GM18867 (cell line): ENCODE measurements around the gene AKIP1.
"Not testable (repeated sequence)": the region's sequence is repeated elsewhere in the genome, so short reads cannot be mapped to it uniquely, and the experiment has no call there.

Source experiments
- ATAC-seq: cut with Tn5 transposase; IDR thresholded peaks from one replicate; pipeline ENCODE4 v1.9.1; 2021; ENCODE audit warnings: mild to moderate bottlenecking, moderate library complexity; ENCODE audit not compliant: unreplicated experiment

The AKIP1 gene, protein sequence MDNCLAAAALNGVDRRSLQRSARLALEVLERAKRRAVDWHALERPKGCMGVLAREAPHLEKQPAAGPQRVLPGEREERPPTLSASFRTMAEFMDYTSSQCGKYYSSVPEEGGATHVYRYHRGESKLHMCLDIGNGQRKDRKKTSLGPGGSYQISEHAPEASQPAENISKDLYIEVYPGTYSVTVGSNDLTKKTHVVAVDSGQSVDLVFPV

DNA sequence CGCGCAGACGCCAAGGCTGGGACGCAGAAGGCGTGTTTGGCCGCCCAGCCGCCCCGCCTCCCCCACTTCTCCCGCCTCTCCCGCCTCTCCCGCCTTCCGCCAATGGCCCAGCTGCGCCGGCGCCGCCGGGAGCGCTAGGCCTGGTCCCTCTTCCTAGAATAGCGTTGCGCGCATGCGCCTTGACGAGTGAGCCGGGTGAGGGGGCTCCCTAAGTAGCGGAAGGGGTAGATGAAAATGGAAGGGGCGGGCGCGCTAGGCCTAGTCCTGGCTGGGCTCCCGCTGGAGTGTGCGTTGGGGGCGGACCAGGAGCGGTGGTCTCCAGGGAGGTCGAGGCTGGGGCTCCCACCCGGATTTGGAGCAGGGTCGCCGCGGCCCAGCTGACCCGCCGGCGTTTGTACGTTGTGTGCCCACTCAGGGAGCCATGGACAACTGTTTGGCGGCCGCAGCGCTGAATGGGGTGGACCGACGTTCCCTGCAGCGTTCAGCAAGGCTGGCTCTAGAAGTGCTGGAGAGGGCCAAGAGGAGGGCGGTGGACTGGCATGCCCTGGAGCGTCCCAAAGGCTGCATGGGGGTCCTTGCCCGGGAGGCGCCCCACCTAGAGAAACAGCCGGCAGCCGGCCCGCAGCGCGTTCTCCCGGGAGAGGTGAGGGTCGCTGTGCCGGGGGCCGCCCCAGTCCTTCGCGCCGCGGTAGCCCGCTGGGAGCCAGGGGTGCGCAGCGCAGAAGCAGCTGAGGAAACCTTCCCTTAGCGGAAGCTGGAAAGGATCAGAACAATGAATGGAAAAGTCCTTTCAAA is at the start of gene AKIP1:
AKIP1 (plus strand) TSS at position 161 of the 795 bp plus-strand sequence; CDS start at position 422, 261 bp downstream.
- peak; percentile 71 for ATAC-seq

DNA sequence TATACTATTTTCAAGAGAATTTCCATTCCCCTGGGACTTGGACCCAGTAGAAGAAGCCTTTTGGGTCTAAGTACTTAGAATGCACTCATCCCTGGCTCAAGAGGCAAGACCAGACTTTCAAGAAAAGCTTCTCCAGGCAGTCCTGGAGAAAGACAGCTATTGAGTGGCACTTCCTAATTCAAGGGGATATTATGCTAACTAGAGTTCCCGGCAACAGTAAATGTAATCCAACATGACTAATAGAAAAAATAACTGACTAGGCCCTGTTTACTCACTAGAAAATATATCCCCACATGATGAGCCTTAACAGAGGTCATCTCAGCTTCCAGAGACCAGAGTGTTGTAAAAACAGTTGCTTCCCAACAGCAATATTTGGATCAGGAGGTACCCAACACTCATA is 47.2 kb upstream of the AKIP1 start:
- ATAC-seq = no peak

DNA sequence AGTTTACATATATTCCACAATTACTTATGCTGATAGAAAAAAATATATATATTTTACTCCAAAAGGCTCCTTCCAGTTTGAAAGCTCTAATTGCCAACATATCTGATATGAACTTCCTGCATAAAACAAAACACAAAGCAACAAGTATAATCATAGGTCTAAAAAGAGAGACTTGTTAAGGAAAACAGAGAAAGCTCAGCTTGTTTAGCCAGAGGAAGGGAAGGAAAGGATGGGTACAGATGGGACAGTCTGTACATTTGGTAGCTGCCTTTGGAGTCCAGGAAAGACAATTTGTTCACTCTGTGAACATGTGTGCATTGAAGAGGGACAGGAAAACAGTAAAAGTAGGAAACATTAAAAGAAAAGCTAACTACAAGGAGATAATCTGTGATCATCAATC is 45.7 kb upstream of the AKIP1 start:
- no peak for ATAC-seq

DNA sequence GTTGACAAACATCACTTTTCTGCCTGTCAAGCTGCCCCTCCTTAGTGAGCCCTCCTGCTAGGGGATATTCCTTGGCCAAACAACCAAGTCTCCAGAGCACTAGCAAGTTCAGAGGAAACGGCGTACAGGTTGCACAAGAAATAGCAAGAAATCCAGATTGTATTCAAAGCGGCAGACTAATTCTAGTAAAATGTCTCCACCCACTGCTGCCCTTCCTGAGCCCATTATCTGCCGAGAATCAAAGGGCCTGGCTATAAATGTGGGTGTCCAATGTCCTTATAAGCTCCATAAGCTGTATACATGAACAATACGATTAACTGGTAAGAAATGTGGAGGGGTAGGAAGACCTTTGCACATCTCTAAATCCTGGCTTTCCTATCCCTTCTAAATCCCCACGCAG is 44.0 kb upstream of the AKIP1 start:
- no peak for ATAC-seq

DNA sequence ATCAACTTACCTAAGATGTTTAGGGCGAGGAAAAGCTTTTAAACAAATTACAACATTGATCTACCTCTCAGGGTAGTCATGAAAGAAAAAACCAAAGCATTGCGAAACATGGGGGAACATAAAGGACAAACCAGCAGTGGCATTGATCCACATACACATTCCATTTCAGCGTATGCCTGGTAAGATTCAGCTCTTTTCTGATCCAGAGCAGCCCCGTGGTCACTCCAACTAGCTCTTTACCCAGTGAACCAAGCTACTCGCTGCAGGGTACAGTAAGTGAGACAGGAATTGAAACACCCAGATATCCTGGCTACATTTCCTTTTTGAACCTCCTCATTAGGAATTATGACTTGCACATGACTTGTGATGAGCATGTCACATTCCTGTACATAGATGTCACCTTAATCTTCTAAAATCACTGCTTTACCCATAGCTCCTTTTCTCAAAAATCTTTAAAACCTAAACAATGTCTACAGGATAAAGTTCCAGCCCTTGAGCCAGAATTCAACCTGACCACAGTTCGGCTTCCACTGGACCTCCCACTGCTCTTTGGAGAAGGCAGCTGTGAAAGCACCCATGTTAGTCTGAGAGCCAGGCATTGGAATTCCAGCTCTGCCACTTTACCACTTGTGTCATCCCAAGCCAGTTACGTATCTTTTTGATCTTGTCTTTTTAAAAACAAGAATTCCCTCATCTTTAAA is 42.9 kb upstream of the AKIP1 start:
- no peak for ATAC-seq

DNA sequence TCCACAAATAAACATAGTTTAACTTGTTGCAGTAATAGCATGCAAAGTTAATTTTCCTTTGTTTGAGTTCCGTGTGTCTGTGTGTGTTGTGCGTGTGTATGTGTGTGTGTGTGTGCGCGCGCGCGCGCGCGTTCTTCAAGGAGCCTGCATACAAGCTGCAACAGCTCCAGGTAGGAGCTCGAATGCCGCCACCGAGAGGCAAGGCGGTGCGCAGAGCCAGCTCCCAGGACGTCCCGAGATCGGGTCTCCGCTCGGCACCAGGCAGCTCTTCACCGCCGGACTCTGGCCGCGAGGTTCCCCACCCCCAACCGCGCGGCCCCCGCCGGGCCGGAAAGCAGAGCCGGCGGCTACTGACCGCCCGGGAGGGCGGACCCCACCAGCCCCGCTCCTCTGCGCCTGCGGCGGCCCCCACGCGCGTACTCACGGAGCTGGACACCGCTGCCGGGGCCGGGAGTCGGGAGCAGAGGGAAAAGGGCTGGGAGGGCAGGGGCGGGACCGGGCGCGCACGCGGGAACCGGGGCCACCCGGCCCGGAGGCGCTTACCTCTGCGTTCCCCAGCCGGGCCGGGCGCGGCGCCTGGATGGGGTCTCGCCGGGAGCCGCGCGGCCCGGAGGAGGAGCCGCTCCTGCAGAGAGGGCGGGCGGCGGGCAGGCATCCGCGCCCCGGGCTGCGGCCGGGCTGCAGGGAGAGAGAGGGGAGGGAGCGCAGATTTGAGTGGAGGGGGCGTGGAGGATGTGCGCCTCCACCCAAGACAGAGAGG is 40.4 kb upstream of the AKIP1 start:
- ATAC-seq = no peak

DNA sequence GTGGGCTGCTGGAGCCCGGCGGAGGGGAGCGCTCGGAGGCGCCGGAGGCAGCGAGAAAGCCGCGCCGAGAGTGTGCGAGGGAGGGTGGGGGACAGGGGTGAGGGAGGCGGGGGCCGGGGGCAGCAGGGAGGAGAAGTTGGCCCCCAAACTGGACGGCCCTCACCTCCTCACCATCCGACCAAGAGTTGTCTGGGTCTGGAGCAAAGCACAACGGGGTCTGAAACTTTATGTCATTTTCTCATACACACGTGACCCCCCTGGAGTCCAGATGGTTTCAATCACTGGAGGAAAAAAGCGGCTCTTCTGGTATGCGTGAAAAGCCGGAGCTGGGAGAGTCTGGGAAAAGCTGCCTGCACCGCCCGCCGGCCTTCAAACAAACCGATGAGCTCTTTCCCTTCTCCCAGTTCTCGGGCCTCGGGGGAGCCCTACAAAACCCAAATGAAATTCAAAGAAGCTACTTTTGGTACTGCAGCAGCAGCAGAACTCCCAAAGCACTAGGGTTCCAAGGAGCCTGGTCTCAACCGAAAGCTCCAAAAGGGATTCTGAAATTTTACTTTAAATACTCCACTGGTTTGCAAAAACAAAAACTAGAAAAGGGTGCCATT is 39.7 kb upstream of the AKIP1 start:
- ATAC-seq = no peak

DNA sequence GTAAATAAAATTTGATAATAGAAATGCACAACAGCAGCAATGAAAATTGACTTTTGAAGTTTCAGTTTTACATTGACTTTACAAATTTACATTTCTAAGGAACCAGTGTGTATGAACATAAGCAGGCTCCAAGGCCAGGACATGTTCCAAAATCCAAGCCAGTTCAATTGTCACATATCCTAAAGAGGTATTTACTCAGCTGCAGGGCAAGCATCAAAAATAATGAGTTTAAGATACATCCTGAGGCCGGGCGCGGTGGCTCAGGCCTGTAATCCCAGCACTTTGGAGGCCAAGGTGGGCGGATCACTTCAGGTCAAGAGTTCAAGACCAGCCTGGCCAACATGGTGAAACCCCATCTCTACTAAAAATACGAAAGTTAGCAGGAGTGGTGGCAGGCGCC is 39.0 kb upstream of the AKIP1 start:
- no peak for ATAC-seq

DNA sequence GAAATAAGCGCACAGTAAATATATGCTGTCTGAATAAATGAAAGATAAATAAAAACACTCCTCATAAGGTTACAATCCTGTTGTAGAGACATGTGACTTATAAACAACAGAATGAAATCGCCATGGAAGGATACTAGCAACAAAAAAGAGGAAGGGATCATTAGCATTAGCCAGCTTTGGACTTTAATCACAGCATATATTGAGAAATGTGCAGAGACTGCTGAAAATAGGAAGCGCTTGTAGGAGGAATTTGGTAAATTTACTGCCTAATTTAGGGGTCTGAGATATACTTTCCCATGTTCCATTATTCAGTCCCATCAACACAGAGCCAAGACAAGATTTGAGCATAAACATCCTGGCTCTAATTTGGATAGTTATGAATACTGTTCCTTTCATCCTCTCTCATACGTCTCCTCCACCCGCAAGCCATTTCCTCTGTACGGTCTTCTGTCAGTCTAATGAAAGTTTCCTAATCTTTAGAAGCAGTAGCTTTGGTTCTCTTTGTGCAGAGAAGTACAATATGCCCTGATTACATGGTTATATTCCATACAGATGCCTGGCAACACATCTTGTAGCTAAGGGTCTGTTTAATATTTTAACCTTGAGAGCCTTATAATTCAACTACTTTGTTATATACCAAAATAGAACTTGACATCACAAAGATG is 37.1 kb upstream of the AKIP1 start:
- ATAC-seq = no peak

DNA sequence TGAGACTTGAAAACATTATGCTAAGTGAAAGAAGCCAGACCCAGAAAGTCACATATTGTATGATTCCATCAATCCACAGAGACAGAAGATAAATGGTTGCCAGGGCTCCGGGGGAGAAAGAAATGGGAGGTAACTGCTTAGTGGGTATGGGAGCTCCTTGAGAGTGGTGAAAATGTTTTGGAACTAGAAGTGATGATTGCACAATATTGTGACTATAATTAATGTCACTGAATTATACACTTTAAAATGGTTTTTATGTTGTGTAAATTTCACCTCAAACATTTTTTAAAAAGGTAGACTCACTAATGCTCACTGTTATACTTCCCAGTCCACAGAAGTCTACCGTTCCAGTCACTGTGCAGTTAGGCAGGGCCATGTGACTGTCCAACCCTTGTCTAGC is 32.2 kb upstream of the AKIP1 start:
- no peak for ATAC-seq

DNA sequence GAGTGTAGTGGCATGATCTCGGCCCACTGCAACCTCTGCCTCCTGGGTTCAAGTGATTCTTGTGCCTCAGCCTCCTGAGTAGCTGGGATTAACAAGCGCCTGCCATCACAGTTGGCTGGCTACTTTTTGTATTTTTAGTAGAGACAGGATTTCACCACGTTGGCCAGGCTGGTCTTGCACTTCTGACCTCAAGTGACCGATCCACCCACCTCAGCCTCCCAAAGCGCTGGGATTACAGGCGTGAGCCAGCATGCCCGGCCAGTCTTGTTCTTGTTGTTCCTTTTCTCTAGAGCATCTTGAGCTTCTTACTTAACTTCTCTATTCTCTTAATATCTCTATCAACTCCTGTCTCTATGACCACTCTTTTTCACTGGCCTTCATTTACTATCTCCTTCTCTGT is 29.4 kb upstream of the AKIP1 start:
- not testable (repeated sequence) for ATAC-seq

DNA sequence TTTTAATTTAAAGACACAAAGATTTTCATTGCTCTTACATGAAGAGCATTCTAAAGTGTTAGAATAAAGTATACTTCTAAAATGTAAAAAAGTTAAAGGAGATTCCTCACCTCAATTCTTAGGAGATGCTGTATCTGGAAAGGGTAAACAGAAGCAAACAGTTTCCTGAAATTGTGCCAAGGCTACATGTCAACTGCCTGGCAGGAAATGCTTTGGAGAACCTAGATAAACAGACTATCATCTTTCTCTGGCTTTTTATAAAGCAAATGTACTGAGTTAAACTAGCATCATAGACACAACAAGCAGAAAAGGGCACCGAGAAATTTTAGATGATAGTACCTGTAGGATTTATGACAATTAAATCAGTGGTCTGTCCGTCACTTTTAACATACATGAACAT is 24.7 kb upstream of the AKIP1 start:
- no peak for ATAC-seq

DNA sequence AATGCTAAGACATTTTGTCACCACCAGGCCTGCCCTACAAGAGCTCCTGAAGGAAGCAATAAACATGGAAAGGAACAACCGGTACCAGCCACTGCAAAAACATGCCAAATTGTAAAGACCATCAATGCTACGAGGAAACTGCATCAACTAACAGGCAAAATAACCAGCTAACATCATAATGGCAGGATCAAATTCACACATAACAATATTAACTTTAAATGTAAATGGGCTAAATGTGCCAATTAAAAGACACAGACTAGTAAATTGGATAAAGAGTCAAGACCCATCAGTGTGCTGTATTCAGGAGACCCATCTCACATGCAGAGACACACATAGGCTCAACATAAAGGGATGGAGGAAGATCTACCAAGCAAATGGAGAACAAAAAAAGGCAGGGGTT is 19.8 kb upstream of the AKIP1 start:
- ATAC-seq = not testable (repeated sequence)

DNA sequence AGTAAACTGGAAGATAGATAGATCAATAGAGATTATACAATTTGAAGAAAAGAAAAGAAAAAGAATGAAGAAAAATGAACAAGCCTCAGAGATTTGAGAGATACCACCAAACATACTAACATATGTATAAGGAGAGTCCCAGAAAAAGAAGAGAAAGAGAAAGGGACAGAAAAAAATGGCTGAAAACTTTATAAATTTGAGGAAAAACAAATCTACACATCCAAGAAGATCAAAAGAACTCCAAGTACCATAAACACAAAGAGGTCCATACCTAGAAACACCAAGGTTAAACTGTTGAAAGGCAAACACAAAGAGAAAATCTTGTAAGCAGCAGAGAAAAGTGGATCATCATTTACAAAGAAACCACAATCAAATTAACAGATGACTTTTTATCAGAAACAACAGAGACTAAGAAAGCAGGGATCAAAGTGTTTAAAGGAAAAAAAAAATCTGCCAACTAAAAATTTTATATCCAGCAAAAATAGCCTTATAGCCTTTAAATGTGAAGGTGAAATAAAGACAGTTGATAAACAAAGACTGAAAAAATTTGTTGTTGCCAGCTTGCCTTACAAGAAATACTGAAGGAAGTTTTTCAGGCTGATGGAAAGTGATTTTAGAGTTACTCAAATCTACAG is 11.8 kb upstream of the AKIP1 start:
- no peak for ATAC-seq

DNA sequence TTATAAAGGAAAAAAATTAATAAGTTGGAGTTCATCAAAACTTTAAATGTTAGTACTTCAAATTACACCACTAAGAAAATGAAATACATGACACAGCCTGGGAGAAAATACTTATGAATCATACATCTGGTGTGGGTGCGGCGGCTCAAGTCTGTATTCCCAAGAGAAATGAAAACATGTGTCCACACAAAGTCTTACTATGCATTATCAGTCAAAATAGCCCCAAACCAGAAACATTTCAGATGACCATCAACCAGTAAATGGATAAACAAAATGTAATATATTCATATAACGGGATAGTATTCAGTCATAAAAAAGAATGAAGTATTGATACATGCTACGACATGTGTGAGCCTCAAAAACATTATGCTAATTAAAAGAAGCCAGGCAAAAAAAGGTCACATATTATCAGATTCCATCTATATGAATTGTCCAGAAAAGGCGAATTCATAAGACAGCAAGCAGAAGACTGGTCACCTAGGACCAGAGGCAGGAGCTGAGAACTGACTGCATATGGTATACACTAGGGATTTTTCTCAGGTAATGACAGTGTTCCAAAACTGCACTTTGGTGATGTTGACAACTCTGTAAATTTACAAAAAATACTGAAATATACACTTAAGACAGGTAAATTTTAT is 5.3 kb upstream of the AKIP1 start:
- ATAC-seq = no peak

DNA sequence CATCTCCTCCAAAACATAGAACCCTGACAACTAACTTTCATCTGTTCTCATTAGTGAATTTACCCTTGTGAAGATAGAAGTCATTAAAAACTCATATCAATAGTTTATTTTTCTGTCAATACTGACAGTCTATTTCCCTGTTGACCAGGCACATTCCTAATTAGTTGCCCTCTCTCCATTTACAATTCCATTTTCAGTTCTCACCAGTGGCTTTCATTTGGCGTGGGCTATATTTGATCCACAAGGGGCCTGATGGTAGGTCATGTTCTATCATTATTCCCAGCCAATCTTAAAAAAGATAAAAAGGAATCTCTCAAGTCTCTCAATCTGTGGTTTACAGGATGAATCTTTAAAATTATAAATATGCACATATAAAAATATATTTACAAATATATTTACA is 3.9 kb upstream of the AKIP1 start:
- no peak for ATAC-seq

DNA sequence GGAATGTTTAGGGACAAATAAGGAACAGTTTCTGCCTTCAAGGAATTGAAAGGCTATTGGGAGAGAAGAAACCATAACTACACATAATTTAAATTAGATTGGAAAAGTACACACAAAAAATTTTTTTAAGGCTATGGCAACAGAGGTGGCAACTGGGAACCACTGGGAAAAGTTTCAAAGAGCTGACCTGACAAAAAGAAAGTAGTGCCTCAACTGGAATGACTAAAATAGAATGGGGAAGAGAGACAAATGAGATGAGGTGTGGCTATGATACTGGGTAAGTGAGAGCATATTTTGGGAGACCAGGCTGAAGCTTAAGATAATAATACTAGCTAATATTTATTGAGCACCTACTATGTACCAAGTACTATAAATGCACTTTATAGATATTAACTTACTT is 2.9 kb upstream of the AKIP1 start:
- ATAC-seq = no peak

DNA sequence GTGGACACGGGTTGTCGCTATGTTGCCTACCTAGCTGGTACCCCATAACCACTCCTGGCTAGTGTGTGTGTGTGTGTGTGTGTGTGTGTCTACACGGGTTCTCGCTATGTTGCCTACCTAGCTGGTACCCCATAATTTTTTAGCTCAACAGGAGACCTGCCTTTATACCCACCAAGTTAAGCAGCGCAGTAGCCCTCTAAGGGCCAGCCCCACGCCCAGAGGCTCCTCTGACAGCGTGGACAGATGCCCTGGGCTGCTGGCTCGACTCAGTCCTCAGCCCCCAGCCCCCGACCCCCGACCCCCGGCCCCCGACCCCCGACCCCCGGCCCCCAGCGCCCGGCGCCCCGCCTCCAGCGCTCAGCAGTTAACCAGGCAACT is 351 bp upstream of the AKIP1 start:
- ATAC-seq = peak; percentile 5

DNA sequence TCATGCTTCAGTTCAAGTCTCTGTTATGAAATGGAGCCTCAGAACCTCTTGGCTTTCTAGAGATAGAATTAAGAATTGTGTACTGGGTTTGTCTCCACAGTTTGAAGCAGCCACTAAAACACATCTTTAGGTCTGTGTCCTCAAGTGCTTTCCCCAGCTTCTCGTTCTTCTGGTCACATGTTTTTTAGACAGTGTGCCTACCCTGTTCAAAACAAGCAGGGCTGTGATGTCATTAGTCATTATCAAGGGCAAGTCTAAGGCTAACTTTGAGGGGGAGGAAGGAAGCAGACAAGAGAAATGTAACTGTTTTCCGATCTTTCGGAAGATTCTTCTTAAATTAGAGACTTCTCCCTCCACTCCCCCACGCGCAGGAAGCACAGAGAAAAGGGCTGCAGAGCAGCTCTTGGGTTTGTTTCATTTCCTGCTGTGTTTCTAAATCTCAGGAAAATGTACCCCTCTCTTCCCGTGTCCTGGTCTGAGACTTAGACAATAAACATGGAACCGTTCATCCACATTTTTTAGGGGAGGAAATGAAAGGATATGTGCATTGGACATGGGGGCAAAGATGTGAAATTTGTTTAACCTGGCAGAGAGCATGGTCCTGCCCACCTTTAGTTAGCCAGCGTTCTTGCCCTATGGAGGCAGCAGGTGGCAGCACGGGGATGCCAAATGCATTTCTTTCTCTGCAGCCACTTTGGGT is 3.1 kb downstream of the AKIP1 start:
- no peak for ATAC-seq
